Measurements from ENCODE around the gene KCTD10. TPM values are rescaled to one million over a fixed set of nuclear protein-coding genes. Genes with fewer than 3 reads are reported as not detected.

The KCTD10 gene
- total RNA-seq, 3 donors from 2014 or later (not counting 1 experiment from before 2014, with no cell fraction given): 76.0 to 141 (median 79.0) TPM

- 92% methylated on average over 13 of the region's 13 CpGs for WGBS (ENCODE audit: insufficient coverage)
- Histone ChIP-seq H3K27ac (ENCODE audit: low read length) (peak overlapping the region; percentile 83), H3K4me3 (ENCODE audit: low read length) (no peak overlapping the region), H3K4me1 (ENCODE audit: control insufficient read depth, insufficient read depth, low read length) (peaks cover 74% of the 10 kb centered on the region), H3K9me3 (ENCODE audit: control insufficient read depth, insufficient read depth, low read length) (no peaks in the 10 kb centered on the region), H3K36me3 (ENCODE audit: control insufficient read depth, insufficient read depth, low read length) (peaks cover 33% of the 10 kb centered on the region), H3K27me3 (ENCODE audit: control insufficient read depth, insufficient read depth, low read length) (no peaks in the 10 kb centered on the region)
- ATAC-seq (no peak), DNase-seq (no peak)
- H3K27ac Mint-ChIP-seq: peak overlapping the region; percentile 86 to 90
- peak overlapping the region; percentile 45 for H3K4me3 Mint-ChIP-seq
- H3K27me3 Mint-ChIP-seq (ENCODE audit: low read depth in 2 of 2): no peaks in the 10 kb centered on the region
- intact Hi-C loops (cut with micrococcal nuclease): no loop called here
- H3K9me3 Mint-ChIP-seq: no peaks in the 10 kb centered on the region
- H3K4me1 Mint-ChIP-seq: peaks cover 100% of the 10 kb centered on the region in 2 donors
- peaks cover 29% of the 10 kb centered on the region for H3K36me3 Mint-ChIP-seq
- no peak for TF ChIP-seq CTCF (IDR thresholded peaks at IDR 0.05)
These were observed 16.6 kb downstream of the KCTD10 start for GRCh38 chr12:109460538-109460937.

GRCh38 chr12:109459247-109459646, 17.9 kb downstream of the KCTD10 start:
- 71% methylated on average over 4 of the region's 6 CpGs for WGBS (ENCODE audit: insufficient coverage)
- Histone ChIP-seq H3K36me3 (ENCODE audit: control insufficient read depth, insufficient read depth, low read length) (peaks cover 43% of the 10 kb centered on the region), H3K27me3 (ENCODE audit: control insufficient read depth, insufficient read depth, low read length) (no peaks in the 10 kb centered on the region), H3K27ac (ENCODE audit: low read length) (peak overlapping the region; percentile 83), H3K4me1 (ENCODE audit: control insufficient read depth, insufficient read depth, low read length) (peaks cover 74% of the 10 kb centered on the region), H3K4me3 (ENCODE audit: low read length) (no peak overlapping the region), H3K9me3 (ENCODE audit: control insufficient read depth, insufficient read depth, low read length) (no peaks in the 10 kb centered on the region)
- DNase-seq (no peak), ATAC-seq (no peak)
- Mint-ChIP-seq H3K4me1 (peaks cover 90 to 91% of the 10 kb centered on the region in 2 donors), H3K36me3 (peaks cover 33% of the 10 kb centered on the region), H3K4me3 (peak overlapping the region; percentile 65), H3K9me3 (no peaks in the 10 kb centered on the region), H3K27ac (peak overlapping the region; percentile 86 to 90), H3K27me3 (ENCODE audit: low read depth in 2 of 2) (no peaks in the 10 kb centered on the region)
- intact Hi-C loops (cut with micrococcal nuclease): no loop called here
- no peak for TF ChIP-seq CTCF (IDR thresholded peaks at IDR 0.05)

- H3K27me3 ChIP-seq (ENCODE audit: control insufficient read depth, insufficient read depth, low read length): no peaks in the 10 kb centered on the region
- no peak for ATAC-seq
- no peaks in the 10 kb centered on the region for H3K9me3 ChIP-seq (ENCODE audit: control insufficient read depth, insufficient read depth, low read length)
- peaks cover 47% of the 10 kb centered on the region for H3K36me3 ChIP-seq (ENCODE audit: control insufficient read depth, insufficient read depth, low read length)
- H3K4me1 Mint-ChIP-seq: peaks cover 86 to 90% of the 10 kb centered on the region in 2 donors
- H3K27me3 Mint-ChIP-seq (ENCODE audit: low read depth in 2 of 2): no peaks in the 10 kb centered on the region
- no peak for DNase-seq
- peak overlapping the region; percentile 83 for H3K27ac ChIP-seq (ENCODE audit: low read length)
- H3K4me1 ChIP-seq (ENCODE audit: control insufficient read depth, insufficient read depth, low read length): peaks cover 73% of the 10 kb centered on the region
- no peak for TF ChIP-seq CTCF (IDR thresholded peaks at IDR 0.05)
- WGBS (ENCODE audit: insufficient coverage): 85% methylated on average over 6 of the region's 6 CpGs
- H3K9me3 Mint-ChIP-seq: no peaks in the 10 kb centered on the region
- peak overlapping the region; percentile 65 for H3K4me3 Mint-ChIP-seq
- no peak overlapping the region for H3K4me3 ChIP-seq (ENCODE audit: low read length)
- intact Hi-C loops (cut with micrococcal nuclease): no loop called here
- H3K27ac Mint-ChIP-seq: peak overlapping the region; percentile 86 to 90
- peaks cover 37% of the 10 kb centered on the region for H3K36me3 Mint-ChIP-seq
These were observed 18.3 kb downstream of the KCTD10 start for GRCh38 chr12:109458771-109459208.

- no peak for DNase-seq
- Histone ChIP-seq H3K36me3 (ENCODE audit: control insufficient read depth, insufficient read depth, low read length) (peaks cover 54% of the 10 kb centered on the region), H3K27ac (ENCODE audit: low read length) (peak overlapping the region; percentile 83), H3K4me1 (ENCODE audit: control insufficient read depth, insufficient read depth, low read length) (peaks cover 66% of the 10 kb centered on the region), H3K9me3 (ENCODE audit: control insufficient read depth, insufficient read depth, low read length) (no peaks in the 10 kb centered on the region), H3K27me3 (ENCODE audit: control insufficient read depth, insufficient read depth, low read length) (no peaks in the 10 kb centered on the region), H3K4me3 (ENCODE audit: low read length) (no peak overlapping the region)
- peak overlapping the region; percentile 86 to 90 for H3K27ac Mint-ChIP-seq
- peak overlapping the region; percentile 91 for H3K4me3 Mint-ChIP-seq
- intact Hi-C loops (cut with micrococcal nuclease): no loop called here
- no peak for TF ChIP-seq CTCF (IDR thresholded peaks at IDR 0.05)
- peaks cover 83 to 88% of the 10 kb centered on the region in 2 donors for H3K4me1 Mint-ChIP-seq
- peak in 1 of 3 donors; percentile 30 for ATAC-seq
- H3K27me3 Mint-ChIP-seq (ENCODE audit: low read depth in 2 of 2): no peaks in the 10 kb centered on the region
- H3K36me3 Mint-ChIP-seq: peaks cover 42% of the 10 kb centered on the region
- H3K9me3 Mint-ChIP-seq: no peaks in the 10 kb centered on the region
- WGBS (ENCODE audit: insufficient coverage): 77% methylated on average over 3 of the region's 4 CpGs
These were observed 19.0 kb downstream of the KCTD10 start for GRCh38 chr12:109458086-109458485.
